Activated T-helper 9 cell treated with anti-CD3 and anti-CD28 coated beads, Interleukin-2, amount 50 U/mL, for 16 hours (primary cell): Measurements from ENCODE around the gene KRABD2.
"Not testable (repeated sequence)": the region's sequence is repeated elsewhere in the genome, so short reads cannot be mapped to it uniquely, and the experiment has no call there.

Source experiments
- DNase-seq: peaks from one replicate; pipeline ENCODE4 v3.0.0-alpha.2; 2020; ENCODE audit warnings: low read depth

KRABD2 gene

DNA sequence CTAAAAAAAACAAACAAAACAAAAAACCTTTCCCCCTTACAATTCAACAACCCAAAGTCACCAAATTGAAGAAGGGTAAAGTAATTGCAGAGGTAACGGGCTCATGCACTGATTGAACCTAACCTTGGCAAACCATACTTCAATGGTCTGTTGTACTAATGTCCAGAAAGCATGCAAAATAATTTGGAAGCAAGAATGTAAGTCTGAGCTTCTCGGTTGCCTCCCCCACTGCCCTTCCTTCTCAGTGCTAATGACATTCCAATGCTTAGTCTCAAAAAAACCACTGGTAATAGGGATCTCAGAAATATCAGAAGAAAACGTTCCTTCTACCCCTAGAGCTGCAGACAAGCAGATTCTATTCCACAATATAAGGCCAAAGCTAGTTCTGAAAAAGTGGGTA, 15.8 kb downstream of the KRABD2 start:
- DNase-seq = no peak

DNA sequence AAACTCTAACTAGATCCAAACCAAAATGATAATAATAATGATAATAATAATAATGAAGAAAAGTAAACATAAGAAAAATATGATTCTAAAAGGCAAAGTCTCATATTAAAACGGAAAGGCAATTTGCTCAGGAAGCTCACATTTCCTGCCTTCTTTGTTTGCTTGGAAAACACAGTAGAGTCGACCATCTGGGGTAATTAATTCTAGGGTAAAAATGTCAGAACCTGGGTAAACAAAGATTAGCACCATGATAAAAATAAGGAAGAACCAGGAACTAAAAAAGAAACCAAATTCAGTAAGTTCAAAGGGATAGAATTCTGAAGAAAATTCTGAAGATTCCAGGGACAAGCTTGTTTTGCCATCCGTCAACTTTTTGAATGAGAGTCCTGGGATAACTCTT, 16.2 kb downstream of the KRABD2 start:
- DNase-seq = no peak

DNA sequence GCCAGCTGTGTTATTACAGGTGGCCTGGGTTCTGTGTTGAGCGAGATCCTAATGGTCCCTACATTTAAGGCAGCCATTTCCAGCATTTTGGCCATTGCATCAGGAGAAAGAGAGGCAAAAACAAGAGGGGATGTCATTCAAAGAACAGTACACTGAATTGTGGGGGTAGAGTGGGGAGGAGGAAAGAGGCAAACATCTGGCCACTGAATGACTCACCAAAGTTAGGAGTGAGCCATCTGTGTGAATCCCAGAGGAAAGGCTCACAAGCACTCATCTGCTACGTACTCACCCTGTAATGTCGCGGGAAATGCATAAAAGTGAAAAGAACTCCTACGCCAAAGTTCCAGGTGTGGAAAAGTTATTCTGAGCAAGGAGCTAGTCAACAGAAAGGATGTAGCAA, 16.7 kb downstream of the KRABD2 start:
- no peak for DNase-seq

DNA sequence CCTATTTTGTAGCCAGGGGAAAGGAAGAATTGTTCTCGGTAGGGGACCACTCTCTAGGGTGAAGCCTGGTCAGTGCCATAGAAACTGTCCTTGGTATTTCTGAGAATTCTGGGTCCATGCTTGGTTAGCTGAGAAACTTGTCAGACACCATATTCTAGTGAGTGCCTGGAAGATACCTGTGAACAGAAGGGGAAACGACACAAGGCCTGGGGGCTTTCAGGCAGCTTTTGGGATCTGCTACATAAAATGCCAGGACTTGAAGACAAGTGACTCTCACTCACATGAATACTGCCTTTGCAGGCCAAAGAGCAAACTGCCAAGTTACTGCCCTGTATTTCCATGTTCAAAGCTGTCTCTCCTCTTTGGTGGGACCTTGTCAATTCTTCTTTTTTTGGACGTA, 18.6 kb downstream of the KRABD2 start:
- DNase-seq = no peak

DNA sequence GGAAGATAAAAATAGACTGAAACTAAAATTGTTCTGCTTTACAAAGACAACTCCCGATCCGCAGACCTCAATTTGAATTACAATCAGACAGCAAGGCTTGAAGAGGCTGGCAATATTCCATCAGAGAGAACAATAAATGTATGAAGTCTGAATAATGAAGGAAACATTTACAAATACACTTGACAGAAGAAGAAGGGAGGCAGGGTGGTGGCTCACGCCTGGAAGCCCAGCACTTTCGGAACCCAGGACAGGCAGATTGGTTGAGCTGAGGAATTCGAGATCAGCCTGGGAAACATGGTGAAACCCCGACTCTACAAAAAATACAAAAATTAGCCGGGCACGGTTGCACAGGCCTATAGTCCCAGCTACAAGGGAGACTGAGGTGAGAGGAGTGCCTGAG, 22.3 kb downstream of the KRABD2 start:
- DNase-seq = no peak

DNA sequence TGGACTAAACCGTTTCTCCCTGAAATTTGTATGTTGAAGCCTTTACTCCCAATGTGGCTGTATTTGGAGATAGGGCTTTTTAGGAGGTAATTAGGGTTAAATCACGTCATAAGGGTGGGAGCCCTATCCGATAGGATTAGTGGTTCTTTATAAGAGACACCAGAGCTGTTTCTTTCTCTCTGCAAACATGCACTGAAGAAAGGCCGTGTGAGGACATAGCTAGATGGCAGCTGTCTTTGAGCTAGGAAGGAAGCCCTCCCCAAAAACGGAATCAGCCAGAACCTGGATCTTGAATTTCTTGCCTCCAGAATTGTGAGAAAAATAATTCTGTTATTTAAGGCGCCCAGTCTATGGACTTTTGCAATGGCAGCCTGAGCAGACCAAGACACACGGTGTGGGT, 22.8 kb downstream of the KRABD2 start:
- DNase-seq = no peak

DNA sequence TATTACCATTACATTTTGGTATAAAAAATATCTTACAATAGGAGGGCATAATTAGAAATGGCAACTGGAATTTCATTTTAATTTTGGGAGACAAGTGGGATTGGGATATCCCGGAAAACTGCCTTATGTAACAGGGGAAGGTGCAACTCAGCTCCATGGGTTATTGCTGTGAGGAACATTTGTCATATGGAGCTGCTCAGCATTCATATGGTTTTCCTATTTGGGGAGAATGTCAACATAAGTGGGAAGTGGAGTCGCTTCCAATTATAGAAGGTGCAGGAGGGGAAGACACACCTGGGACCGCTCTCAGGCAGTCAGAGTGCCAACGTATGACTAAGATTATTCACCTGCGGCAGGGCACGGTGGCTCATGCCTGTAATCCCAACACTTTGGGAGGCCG, 26.2 kb downstream of the KRABD2 start:
- no peak for DNase-seq

DNA sequence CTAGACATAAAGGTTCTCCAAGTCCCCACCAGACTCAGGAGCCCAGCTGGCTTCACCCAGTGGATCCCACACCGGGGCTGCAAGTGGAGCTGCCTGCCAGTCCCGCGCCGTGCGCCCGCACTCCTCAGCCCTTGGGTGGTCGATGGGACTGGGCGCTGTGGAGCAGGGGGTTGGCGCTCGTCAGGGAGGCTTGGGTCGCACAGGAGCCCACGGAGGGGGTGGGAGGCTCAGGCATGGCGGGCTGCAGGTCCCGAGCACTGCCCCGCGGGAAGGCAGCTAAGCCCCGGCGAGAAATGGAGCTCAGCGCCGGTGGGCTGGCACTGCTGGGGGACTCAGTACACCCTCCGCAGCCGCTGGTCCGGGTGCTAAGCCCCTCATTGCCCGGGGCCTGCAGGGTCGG, 29.5 kb downstream of the KRABD2 start:
- not testable (repeated sequence) for DNase-seq

DNA sequence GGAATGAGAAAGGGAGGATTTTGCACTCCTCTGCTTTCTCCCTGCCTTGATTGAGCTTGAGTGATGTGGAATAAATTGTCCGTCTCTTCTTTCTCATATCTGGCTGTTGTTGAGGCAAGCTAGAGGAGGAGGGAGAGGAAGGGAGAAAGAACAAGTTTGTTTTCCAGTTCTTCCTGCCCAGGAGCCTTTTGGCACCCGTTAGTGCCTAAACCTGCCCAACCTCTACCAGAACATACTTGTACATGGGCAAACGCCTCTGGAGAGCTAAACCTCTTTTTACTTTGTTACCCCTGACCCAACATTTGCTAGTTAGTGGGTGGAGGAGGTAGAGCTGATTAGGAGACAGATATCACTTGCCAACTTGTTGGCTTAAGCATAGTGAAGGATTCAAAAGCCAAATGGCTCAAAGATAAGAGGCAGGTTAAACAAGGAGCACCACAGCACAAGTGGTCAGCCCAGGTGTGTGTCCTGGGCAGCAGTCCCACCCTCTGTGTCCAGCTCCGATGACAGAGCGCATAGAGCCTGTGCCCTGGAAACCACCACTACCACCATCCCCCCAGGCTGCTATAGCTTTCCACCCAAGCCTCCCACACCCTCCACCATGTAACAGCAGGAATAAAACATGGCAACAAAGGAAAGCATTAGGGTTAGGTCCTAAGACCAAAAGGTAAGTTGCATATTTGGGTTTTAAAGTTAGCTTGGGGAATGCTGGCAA, 30.4 kb downstream of the KRABD2 start:
- DNase-seq = no peak

DNA sequence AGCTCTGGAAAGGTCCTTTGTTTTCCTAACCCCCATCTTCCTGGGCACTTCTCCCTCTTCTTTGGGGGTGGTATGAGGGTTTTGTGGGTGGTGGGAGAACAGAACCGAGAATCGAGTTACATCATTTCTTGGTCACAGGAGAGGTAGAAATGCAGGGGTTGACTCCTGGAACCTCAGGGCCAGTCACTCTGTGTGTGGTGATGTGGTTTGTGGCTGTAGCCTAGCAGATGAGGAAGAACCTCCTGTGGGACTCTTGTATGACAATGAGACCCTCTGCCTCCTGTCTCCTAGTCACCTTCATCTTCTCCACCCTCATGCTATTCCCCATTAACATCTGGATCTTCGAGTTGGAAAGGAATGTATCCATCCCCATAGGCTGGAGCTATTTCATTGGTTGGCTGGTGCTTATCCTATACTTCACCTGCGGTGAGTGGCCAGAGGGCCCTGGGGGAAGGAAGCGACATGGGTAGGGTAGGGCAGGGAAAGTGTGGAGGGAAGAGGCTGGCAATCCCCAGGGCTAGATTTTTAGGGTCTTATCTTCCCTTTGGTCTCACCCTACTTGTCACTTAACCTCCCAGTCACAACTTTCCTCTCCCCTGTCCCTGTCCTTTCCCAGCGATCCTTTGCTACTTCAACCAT, 31.3 kb downstream of the KRABD2 start:
- DNase-seq = no peak

DNA sequence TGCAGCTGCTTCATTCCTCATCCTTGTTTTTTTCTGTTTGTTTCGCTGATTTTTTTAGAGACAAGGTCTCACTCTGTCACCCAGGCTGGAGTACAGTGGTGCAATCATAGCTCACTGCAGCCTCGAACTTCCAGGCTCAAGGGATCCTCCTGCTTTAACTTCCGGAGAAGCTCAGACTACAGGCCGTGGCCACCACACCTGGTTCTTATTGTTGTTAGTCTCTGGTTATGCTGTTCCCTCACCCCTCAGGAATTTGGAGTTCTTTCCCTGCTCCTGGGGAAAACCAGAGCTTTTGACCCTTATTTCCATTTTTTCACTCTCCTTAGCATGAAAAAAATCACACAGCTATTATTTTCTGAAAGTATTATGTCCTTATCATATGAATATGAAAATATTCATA, 35.0 kb downstream of the KRABD2 start:
- DNase-seq = no peak

DNA sequence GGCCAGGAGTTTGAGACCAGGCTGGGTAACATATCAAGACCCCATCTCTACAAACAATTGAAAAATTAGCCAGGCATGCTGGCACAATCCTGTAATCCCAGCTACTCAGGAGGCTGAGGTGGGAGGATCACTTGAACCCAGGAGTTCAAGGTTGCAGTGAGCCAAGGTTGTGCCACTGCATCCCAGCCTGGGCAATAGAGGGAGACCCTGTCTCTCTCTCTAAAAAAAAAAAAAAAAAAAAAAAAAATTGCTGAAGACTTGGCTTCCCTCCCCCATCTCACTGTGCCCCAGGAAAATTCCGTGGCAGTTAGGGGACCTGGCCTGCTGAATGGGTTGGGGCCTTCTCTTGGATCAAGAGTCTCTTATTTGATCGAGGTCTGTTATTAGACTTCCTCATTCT, 37.0 kb downstream of the KRABD2 start, which contains the start of gene ODF4:
ODF4 (plus strand) TSS at position 301 of the 400 bp plus-strand sequence. CDS start 212 bp downstream, outside the sequence.
- no peak for DNase-seq

DNA sequence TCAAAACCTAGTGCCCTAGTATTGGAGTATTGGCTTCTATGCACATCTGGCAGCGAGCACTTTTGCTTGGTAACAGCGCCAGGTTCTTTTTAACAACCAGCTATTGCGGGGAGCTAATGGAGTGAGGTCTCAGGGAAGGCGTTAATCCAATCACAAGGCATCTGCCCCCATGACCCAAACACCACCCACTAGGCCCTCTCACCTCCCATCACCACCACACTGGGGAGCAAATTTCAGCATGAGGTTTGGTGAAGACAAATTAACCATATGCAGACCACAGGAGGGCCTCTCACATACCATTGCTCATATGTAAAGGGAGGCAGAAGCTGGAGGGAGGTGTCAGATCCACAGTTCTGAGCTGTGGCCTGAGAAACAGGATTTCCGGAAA, 37.8 kb downstream of the KRABD2 start:
- DNase-seq = no peak

DNA sequence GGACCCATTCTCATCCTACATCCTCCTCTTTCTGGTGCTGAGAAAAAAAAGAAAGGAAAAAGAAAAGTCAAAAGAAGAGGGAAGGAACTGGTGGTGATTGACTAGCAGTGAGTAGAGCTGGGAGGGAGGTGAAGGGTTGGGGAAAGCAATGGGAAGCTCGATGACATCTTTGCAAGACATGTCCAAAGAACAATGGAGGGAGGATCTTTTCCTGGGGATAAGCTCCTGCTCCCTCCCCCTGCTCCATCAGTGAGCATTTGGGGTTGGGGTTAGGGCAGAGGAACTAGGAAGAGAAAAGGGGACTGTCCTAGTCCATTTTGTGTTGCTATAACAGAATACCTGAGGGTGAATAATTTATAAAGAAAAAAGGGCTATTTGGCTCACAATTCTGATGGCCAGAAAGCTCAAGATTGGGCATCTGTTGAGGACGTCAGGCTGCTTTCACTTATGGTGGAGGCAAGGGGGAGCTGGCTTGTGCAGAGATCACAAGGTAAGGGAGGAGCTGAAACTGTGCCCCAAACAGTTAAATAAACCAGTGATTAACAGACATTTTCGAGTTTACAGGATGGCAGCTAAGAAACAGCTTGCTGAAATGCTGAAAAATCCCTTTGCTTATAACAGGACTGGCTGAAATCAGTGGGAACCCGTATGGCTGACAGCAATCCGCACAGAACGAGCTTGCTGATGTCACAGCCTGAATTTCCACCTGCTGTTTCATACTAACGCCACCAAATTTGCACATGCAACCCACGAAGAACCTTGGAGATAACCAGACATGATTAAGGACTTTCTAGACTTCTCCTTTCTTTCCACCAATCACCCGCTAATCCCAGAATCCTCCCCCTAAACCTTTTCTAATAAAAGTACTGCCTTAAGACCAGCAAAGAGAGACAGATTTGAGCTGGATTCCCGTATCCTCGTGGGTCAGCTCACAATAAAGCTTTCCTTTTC, 38.4 kb downstream of the KRABD2 start:
- no peak for DNase-seq

DNA sequence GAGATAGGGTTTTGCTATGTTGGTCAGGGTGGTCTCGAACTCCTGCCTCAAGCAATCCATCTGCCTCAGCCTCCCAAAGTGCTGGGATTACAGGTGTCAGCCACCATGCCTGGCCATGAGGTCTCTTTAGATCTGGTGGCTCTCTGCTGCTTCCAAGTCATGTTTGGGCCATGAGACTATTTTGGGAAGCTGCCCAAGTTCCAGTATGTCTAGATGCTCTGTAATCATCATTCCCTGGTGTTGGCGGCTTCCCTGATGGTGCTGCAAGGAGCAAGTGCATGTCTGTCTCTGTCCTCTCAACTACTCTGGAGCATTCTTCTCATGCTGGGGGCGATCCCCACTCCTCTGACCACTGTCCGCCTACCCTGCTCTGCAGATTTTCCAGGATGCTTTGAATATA, 43.2 kb downstream of the KRABD2 start:
- DNase-seq = no peak

DNA sequence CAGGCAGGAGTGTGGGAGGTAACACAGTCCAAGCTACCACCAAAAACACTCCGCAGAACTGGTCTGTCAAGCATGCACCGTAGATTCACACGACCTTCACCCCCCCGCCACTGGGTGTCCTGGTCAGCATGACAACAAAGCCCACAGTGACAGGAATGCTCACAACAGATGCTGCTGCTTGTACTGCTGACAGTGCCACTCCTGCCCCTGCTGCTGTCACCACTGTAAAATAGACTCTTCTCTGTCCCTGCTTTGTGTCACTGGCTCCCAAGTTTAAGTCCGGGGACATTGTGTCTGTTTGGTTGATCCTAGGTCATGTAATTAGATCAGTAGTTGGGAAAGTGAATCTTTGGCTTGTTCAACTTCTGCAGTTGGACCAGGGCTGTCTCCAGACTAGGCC, 43.8 kb downstream of the KRABD2 start:
- DNase-seq = no peak

DNA sequence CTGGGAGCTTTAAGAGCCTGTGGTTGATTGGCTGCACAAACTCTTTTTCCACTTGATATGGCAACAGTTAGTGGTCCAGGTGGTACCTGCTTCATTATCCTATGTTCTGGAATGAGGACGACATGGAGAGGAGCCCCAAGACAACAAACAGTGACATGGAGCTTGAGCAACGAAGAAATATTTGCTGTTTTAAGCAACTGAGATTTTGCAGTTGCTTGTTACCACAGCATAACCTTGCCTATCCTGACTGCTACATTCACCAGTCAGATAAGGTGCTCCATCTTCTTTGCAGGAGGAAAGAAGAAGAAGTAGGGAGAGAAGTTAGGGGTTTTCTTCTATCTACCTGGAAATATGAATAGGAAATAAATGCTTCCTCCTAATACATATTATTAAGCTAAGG, 44.4 kb downstream of the KRABD2 start:
- no peak for DNase-seq

DNA sequence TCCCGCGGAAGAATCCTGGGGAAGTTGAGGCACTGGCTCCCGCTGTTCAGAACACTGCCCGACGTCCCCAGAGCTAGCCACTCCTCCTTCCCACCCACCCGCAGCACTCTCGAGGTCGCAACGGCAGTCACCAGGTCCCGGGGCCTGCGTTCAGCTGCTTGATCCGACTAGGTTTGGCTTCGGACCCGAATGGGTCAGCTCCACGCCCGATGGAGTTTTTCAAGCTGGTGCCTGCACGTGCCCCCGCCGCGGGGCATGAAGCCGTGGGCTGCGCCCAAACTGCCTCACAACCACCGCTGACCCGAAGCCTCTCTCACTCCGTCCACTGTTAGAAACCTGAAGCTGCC, 49.2 kb downstream of the KRABD2 start:
- no peak for DNase-seq
